WI38 (cell line): Measurements from ENCODE around the gene GLUL.

Experiments
- H3K4me3 ChIP-seq: 2 replicates; pipeline ENCODE4 v1.5.1; 2011; ENCODE audit warnings: low read depth, mild to moderate bottlenecking, control low read depth, low read length
- CTCF ChIP-seq: IDR thresholded peaks from 2 replicates; pipeline ENCODE4 v1.5.1; 2012; ENCODE audit warnings: low read depth, mild to moderate bottlenecking, control low read depth, low read length

Gene GLUL

DNA sequence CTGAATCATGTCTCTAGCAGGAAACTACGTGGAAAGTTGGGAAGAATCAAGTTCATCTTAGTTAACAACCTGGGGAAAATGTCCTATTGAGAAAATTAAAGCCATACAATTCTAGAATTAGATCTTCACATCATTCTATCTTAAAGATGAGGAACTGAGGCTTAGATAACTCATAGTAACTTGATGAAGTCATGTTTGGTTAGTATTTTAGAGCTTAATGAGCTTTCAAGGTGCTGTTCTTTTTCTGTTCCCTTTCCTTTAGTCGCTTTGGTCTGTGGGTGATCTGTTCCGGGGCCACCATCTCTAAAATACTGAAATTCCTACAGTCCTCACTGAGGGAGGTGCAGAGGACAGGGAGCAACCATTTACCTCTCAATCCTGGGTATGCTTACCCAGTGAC is 4.3 kb upstream of the GLUL start:
- no peak for TF ChIP-seq CTCF
- no peak overlapping the region for H3K4me3 ChIP-seq

DNA sequence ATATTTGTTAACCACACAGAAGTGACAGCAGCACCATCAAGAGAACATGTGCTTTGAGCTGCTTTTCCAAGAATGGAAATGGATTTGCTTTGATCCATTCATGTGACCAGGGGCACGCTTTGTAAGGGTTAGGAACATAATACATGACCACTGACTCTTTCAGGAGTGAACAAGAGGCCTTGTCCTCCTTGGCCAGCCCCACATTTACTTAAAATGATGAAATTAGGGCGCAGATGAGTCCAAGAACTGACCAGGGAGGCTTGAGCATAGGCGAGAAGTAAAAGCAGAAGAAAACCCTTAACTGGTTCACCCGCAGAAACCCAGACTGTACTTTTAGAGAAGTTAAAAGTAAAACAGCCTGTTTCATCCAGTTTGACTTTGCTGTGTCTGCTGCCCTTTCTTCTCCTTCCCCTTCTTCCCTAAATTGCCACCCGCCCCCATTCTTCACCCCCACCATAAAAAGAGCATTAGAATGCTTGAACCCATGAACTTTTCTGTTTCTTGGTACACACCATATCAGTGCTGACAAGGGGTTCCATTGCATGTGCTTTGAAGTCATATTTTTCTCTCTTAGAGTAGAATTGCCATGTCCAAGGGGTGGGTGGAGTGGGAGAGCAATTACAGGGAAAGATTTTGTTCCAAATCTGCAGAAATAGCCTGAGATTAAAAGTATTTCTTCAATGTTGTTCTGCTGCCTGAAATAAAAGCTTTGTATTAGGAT is 2.6 kb upstream of the GLUL start:
- H3K4me3 ChIP-seq = no peak overlapping the region
- TF ChIP-seq CTCF = no peak

- H3K4me3 ChIP-seq = peak overlapping the region; percentile 79
- no peak for TF ChIP-seq CTCF
Observed at GRCh38 chr1:182392050-182393028, 749 bp upstream of the GLUL start.

DNA sequence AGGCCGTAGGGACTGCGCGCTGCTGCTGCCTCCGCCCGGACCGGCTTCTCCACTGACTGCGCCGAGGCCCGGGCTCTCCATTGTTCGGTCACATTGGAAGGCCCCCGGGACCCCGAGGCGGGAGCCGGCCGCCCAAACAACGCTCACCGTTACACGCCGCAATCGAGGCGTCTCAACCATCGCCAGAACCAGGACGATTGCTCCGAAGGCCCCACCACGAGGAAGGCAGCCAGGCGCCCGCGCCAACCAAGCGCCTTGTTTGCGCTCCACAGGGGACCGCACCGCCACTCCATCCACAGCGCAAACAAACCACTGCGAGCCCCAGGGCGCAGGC is 595 bp downstream of the GLUL start:
- peak overlapping the region; percentile 79 for H3K4me3 ChIP-seq

DNA sequence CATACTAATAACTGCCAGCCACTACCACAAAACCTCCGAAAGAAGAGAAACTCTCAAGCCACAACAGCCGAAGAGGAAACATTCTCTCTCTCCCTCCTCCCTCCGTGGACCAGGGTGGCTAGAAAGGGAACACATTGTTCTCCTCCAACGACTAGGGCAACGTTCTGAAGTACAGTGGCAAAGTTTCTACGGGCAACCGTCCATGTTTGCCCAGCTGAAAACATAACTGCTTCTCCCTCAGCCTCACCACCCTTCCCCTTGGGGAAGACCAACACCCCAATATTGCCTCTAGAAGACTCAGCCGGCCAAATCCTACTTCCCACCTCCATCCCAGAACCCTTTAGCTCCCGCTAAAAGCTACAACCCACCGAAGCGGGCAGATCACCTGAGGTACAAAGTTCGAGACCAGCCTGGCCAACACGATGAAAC is 2.0 kb downstream of the GLUL start:
- no peak for TF ChIP-seq CTCF
- H3K4me3 ChIP-seq = peak overlapping the region; percentile 79

More for the DNA sequence above, 595 bp downstream of the GLUL start:
- no peak for TF ChIP-seq CTCF

DNA sequence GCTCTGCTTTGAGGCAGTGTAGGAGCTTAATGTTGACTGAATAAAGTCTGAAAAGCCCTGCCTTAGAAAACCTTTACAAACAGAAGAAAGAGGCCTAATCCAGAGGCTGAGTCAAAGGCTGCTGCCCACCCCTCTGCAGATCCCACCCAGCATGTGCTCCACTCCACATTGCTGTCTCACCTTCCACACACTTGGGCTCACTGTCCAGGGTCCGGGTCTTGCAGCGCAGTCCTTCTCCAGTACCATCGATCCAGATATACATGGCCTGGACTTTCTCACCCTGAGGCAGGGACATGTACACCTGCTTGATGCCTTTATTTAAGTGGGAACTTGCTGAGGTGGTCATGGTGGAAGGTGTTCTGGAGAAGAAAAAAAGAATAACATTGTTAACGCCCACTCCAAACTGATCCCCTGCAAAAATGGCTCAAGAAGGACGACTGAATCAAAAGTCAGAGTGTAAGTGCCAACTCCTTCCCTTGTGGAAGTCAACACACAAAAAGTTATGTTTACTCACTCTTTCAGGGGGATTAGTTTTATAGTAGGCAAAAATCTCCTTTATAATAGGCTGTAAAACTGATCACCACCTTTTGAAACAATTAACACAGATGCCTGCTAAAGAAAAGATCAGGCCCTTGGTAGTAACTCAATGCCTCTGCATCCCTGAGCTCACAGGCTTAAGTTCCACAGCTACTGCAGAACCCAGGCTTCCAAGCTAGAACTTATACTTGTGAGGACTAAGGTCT is 3.0 kb downstream of the GLUL start:
- peak overlapping the region; percentile 79 for H3K4me3 ChIP-seq

More for the DNA sequence above, 3.0 kb downstream of the GLUL start:
- no peak for TF ChIP-seq CTCF
